Measurements from ENCODE around the gene CCT3. TPM values are rescaled to one million over a fixed set of nuclear protein-coding genes. Genes with fewer than 3 reads are reported as not detected.

CCT3 gene
- total RNA-seq, 2 donors from 2014 or later = 104 to 106 TPM

GRCh38 chr1:156379420-156380165 is 41.5 kb upstream of the CCT3 start:
- no peaks in the 10 kb centered on the region for H3K4me1 ChIP-seq
- ATAC-seq (no peak), DNase-seq (no peak)
- H3K27ac ChIP-seq = no peak overlapping the region
- no peaks in the 10 kb centered on the region for H3K9me3 ChIP-seq
- 64 to 70% methylated on average over 3 of the region's 3 CpGs for WGBS, 2 donors
- no peak overlapping the region for H3K4me3 ChIP-seq
- no peaks in the 10 kb centered on the region for H3K27me3 ChIP-seq
- no peaks in the 10 kb centered on the region for H3K36me3 ChIP-seq (replicated peaks in 1 of 2; ENCODE audit: insufficient read depth in 1 of 2, low read depth in 2 of 2)
- intact Hi-C loops (cut with DNase I) = no loop called here
- TF ChIP-seq CTCF (IDR thresholded peaks at IDR 0.05) (no peak), POLR2A (IDR thresholded peaks at IDR 0.05) (no peak)

GRCh38 chr1:156378557-156378956 is 40.5 kb upstream of the CCT3 start:
- WGBS, 2 donors = 88 to 93% methylated on average over 4 to 6 of the region's 6 CpGs
- intact Hi-C loops (cut with DNase I) = no loop called here
- no peak for ATAC-seq
- Histone ChIP-seq H3K36me3 (replicated peaks in 1 of 2; ENCODE audit: insufficient read depth in 1 of 2, low read depth in 2 of 2) (no peaks in the 10 kb centered on the region), H3K9me3 (no peaks in the 10 kb centered on the region), H3K4me3 (no peak overlapping the region), H3K4me1 (peaks cover 7% of the 10 kb centered on the region), H3K27ac (no peak overlapping the region), H3K27me3 (no peaks in the 10 kb centered on the region)
- DNase-seq = no peak
- TF ChIP-seq POLR2A (IDR thresholded peaks at IDR 0.05) (no peak), CTCF (IDR thresholded peaks at IDR 0.05) (no peak)

GRCh38 chr1:156376958-156377919 is 39.1 kb upstream of the CCT3 start:
- H3K27me3 ChIP-seq = no peaks in the 10 kb centered on the region
- intact Hi-C loops (cut with DNase I) = no loop called here
- no peak overlapping the region for H3K27ac ChIP-seq
- no peaks in the 10 kb centered on the region for H3K9me3 ChIP-seq
- no peak overlapping the region for H3K4me3 ChIP-seq
- H3K36me3 ChIP-seq (replicated peaks in 1 of 2; ENCODE audit: insufficient read depth in 1 of 2, low read depth in 2 of 2) = no peaks in the 10 kb centered on the region
- 74 to 77% methylated on average over 9 to 20 of the region's 20 CpGs for WGBS, 2 donors
- peaks cover 15% of the 10 kb centered on the region for H3K4me1 ChIP-seq
- no peak for DNase-seq
- TF ChIP-seq POLR2A (IDR thresholded peaks at IDR 0.05) (no peak), CTCF (IDR thresholded peaks at IDR 0.05) (no peak)
- no peak for ATAC-seq

GRCh38 chr1:156376146-156376545 is 38.1 kb upstream of the CCT3 start:
- TF ChIP-seq CTCF (IDR thresholded peaks at IDR 0.05) = no peak
- TF ChIP-seq POLR2A (IDR thresholded peaks at IDR 0.05) = no peak
- intact Hi-C loops (cut with DNase I) = no loop called here
- Histone ChIP-seq H3K9me3 (no peaks in the 10 kb centered on the region), H3K4me3 (no peak overlapping the region), H3K36me3 (replicated peaks in 1 of 2; ENCODE audit: insufficient read depth in 1 of 2, low read depth in 2 of 2) (no peaks in the 10 kb centered on the region), H3K27me3 (no peaks in the 10 kb centered on the region), H3K27ac (no peak overlapping the region), H3K4me1 (peaks cover 15% of the 10 kb centered on the region)
- DNase-seq (no peak), ATAC-seq (no peak)
- WGBS, 2 donors = 90 to 93% methylated on average over 2 of the region's 2 CpGs

All from body of pancreas (tissue), 4 donors.